Measurements from ENCODE around the gene KANK3.
"Not testable (repeated sequence)": the region's sequence is repeated elsewhere in the genome, so short reads cannot be mapped to it uniquely, and the experiment has no call there.

Gene KANK3

GRCh38 chr19:8377598-8377997 lies 34.5 kb upstream of the KANK3 start:
- no peak for TF ChIP-seq GATA1 (IDR thresholded peaks at IDR 0.05; ENCODE audit: low read depth, low read length)
- TF ChIP-seq POLR2A (IDR thresholded peaks at IDR 0.05; ENCODE audit: low read length), result no peak

GRCh38 chr19:8376373-8376974 lies 33.4 kb upstream of the KANK3 start:
- not testable (repeated sequence) for DNase-seq

More at GRCh38 chr19:8377598-8377997, 34.5 kb upstream of the KANK3 start:
- no peak for DNase-seq

GRCh38 chr19:8375766-8376165 lies 32.7 kb upstream of the KANK3 start:
- DNase-seq, result not testable (repeated sequence)

GRCh38 chr19:8373867-8374813 lies 31.1 kb upstream of the KANK3 start:
- TF ChIP-seq POLR2A (IDR thresholded peaks at IDR 0.05; ENCODE audit: low read length), result no peak
- no peak for TF ChIP-seq GATA1 (IDR thresholded peaks at IDR 0.05; ENCODE audit: low read depth, low read length)
- peak in 1 of 2 experiments; percentile 52 for DNase-seq

- TF ChIP-seq POLR2A (IDR thresholded peaks at IDR 0.05; ENCODE audit: low read length), result no peak
- TF ChIP-seq GATA1 (IDR thresholded peaks at IDR 0.05; ENCODE audit: low read depth, low read length), result no peak
- DNase-seq, result peak; percentile 78 to 85
Measured at GRCh38 chr19:8371011-8371804, 28.1 kb upstream of the KANK3 start.

- DNase-seq, result peak in 1 of 2 experiments; percentile 37
Measured at GRCh38 chr19:8370176-8371010, 27.3 kb upstream of the KANK3 start.

GRCh38 chr19:8367327-8368001 lies 24.4 kb upstream of the KANK3 start:
- DNase-seq, result no peak
- no peak for TF ChIP-seq GATA1 (IDR thresholded peaks at IDR 0.05; ENCODE audit: low read depth, low read length)
- no peak for TF ChIP-seq POLR2A (IDR thresholded peaks at IDR 0.05; ENCODE audit: low read length)

More at GRCh38 chr19:8370176-8371010, 27.3 kb upstream of the KANK3 start:
- TF ChIP-seq GATA1 (IDR thresholded peaks at IDR 0.05; ENCODE audit: low read depth, low read length), result no peak
- no peak for TF ChIP-seq POLR2A (IDR thresholded peaks at IDR 0.05; ENCODE audit: low read length)

GRCh38 chr19:8366961-8367326 lies 23.9 kb upstream of the KANK3 start:
- no peak for DNase-seq
- TF ChIP-seq POLR2A (IDR thresholded peaks at IDR 0.05; ENCODE audit: low read length) (no peak), GATA1 (IDR thresholded peaks at IDR 0.05; ENCODE audit: low read depth, low read length) (no peak)

- no peak for TF ChIP-seq GATA1 (IDR thresholded peaks at IDR 0.05; ENCODE audit: low read depth, low read length)
- no peak for TF ChIP-seq POLR2A (IDR thresholded peaks at IDR 0.05; ENCODE audit: low read length)
- no peak for DNase-seq
Measured at GRCh38 chr19:8366121-8366581, 23.1 kb upstream of the KANK3 start.

- TF ChIP-seq GATA1 (IDR thresholded peaks at IDR 0.05; ENCODE audit: low read depth, low read length) (no peak), POLR2A (IDR thresholded peaks at IDR 0.05; ENCODE audit: low read length) (peak; percentile 52)
- DNase-seq, result peak; percentile 73 to 76
Measured at GRCh38 chr19:8363803-8364771, 21.0 kb upstream of the KANK3 start, which contains the start of gene ANGPTL4. ANGPTL4 (plus strand) TSS chr19:8364155; CDS start chr19:8364322, 167 bp downstream.

- TF ChIP-seq GATA1 (IDR thresholded peaks at IDR 0.05; ENCODE audit: low read depth, low read length) (no peak), POLR2A (IDR thresholded peaks at IDR 0.05; ENCODE audit: low read length) (peak; percentile 33)
- DNase-seq, result peak; percentile 62 to 73
Measured at GRCh38 chr19:8361921-8362793, 19.1 kb upstream of the KANK3 start.

All from erythroblast (primary cell).